Activated T-cell treated with anti-CD3 and anti-CD28 coated beads for 4 hours (primary cell): ENCODE data around the gene MRTFA.
"Not testable (repeated sequence)": the region's sequence is repeated elsewhere in the genome, so short reads cannot be mapped to it uniquely, and the experiment has no call there.

ENCODE experiments used
- DNase-seq: peaks from one replicate; pipeline ENCODE4 v3.0.0-alpha.2; 2020

The MRTFA gene

DNA sequence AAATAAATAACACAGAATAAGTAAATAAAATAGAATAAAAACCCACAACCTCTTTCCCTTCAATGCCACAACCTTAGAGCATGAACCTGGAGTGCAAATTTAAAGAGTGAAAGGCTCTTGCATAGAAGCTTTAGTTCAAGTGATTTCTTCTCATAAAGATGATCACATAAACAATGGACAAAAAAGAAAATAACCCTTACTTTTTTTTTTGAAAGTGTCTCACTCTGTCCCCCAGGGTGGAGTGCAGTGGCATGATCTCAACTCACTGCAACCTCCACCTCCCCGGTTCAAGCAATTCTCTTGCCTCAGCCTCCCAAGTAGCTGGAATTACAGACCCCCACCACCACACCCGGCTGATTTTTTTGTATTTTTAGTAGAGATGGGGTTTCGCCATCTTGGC is 10.7 kb downstream of the MRTFA start:
- not testable (repeated sequence) for DNase-seq

DNA sequence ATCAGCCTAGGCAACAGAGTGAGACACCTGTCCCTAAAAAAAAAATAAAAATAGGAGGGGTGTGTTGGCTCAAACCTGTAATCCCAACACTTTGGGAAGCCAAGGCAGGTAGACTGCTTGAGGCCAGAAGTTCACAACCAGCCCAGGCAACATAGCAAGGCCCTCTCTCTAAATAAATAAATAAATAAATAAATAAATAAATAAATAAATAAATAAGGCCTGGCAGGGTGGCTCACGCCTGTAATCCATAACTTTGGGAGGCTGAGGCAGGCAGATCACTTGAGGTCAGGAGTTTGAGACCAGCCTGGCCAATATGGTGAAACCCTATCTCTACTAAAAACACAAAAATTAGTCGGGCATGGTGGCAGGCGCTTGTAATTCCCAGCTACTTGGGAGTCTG is 11.2 kb downstream of the MRTFA start:
- DNase-seq: not testable (repeated sequence)

- DNase-seq: no peak
Measured at GRCh38 chr22:40624770-40625169, 11.7 kb downstream of the MRTFA start.

- no peak for DNase-seq
Measured at GRCh38 chr22:40621309-40622151, 15.0 kb downstream of the MRTFA start.

- DNase-seq: no peak
Measured at GRCh38 chr22:40620464-40621046, 16.0 kb downstream of the MRTFA start.

DNA sequence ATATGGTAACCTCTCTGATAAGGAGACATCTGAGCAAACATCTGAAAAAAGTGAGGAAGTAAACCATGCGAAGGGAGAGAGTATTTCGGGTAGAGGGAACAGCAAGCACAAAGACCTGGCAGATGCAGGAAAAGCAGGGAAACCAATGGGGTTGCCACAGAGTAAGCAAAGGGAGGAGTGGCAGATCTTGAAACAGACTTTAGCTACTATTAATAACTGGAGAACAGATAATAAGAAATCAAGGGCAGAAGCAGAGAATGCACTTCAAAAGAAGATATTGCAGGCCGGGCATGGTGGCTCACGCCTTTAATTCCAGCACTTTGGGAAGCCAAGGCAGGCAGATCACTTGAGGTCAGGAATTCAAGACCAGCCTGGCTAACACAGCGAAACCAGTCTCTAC is 18.1 kb downstream of the MRTFA start:
- DNase-seq: no peak

- DNase-seq: no peak
Measured at GRCh38 chr22:40616578-40616977, 19.9 kb downstream of the MRTFA start.

GRCh38 chr22:40613067-40613466 is 23.5 kb downstream of the MRTFA start:
- no peak for DNase-seq

DNA sequence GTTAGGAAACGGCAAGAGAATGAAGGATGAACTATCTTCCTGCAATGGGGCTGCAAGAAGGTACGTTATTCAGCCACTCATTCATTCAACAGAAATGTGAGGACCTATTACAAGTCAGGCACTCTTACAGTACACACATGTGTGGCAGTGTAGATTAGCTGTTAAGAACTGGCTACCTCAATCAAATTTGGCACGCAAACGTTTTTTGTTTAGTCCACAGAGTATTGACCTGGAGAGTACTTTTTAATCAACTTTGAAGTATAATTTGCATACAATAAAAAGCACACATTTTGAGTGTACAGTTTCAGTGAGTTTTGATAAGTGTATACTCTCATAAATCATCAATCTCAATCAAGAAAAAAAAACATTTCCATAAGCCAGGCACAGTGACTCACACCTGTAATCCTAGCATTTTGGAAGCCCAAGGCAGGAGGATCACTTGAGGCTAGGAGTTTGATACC is 24.2 kb downstream of the MRTFA start:
- DNase-seq: no peak

GRCh38 chr22:40611606-40612005 is 24.9 kb downstream of the MRTFA start:
- no peak for DNase-seq

GRCh38 chr22:40610329-40610850 is 26.1 kb downstream of the MRTFA start:
- DNase-seq: no peak

DNA sequence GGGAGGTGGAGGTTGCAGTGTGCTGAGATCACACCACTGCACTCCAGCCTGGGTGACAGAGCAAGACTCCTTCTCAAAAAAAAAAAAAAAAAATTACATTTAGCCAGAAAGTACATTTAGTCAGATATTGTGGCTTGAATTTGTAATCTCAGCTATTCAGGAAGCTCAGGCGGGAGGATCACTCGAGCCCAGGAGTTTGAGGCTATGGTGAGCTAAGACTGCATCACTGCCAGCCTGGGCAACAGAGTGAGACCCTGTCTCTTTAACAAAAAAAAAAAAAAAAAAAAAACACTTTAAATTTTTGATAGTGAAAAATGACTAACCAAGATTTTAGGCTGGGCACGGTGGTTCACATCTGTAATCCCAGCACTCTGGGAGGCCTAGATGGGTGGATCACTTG is 27.3 kb downstream of the MRTFA start:
- no peak for DNase-seq

- no peak for DNase-seq
Measured at GRCh38 chr22:40607506-40607905, 29.0 kb downstream of the MRTFA start.

DNA sequence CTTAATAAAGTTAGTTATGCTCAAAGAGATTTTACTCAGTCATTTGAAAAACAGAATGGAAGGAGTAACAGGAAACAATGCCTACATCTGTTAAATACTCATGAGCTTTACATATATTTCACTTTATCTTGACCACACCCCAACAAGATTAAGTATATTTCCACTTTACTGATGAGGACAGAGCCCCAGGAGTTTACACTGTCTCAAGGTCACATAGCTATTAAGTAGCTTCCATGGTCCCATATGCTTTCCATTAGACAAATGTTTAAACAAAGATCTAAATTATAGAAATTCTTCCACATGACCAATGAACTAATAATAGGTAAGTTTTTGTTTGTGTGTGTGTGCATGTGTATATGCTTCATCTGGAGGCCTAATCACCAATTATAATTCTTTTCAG is 30.2 kb downstream of the MRTFA start:
- no peak for DNase-seq

- no peak for DNase-seq
Measured at GRCh38 chr22:40605761-40606160, 30.8 kb downstream of the MRTFA start.

DNA sequence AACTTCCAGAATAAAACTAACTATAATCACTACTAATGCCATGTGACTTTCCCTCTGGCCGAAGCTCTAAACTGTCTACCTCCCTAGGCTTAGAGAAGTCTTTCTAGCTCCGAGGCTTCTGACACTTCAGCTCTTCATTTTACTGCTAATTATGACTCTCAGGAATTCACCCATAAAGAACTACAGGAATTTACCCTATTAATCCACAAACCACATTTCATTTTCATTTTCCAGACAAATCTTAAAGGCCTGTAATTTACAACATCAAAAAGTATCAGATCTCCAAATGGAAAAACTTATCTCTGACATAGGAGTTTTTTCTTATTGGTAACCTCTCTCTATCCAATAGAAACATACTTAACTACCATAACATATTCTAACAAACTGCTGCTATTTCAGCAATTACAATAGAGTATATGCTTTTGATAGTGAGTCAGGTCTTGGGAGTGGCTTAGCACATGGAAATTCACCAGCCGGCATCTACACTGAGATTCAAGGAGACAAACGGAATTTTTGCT is 33.4 kb downstream of the MRTFA start:
- DNase-seq: no peak

DNA sequence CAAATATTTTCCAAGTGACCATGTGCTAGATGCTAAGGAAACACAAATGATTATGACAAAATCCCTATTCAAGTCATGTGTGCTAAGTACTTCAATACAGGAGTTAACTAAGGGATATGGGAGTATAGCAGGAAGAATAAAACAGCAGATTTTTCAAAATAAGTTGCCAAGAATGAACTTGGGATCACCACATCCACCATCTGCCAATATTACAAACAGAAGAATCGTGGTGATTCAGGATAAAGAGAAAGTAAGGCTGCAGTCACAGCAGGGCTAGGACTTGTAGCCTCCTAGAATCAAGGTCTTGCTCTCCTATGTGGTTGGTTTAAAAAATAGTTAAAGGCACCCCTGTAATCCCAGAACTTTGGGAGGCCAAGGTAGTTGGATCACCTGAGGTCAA is 34.3 kb downstream of the MRTFA start:
- no peak for DNase-seq

DNA sequence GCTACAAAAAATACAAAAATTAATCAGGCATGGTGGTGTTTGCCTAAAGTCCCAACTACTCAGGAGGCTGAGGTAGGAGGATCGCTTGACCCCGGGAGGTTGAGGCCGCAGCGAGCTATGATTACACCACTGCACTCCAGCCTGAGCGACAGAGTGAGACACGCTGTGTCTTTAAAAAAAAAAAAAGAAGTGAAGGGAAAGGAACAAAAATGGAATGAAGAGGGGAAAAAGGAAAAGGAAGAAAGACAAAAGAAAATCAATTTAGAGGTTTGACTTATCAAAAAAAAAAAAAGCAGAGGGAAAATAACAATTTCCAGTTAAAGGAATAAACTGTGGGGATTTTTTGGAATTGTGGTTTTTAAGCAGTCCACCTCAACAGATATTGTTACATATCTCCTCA is 36.8 kb downstream of the MRTFA start:
- DNase-seq: no peak

DNA sequence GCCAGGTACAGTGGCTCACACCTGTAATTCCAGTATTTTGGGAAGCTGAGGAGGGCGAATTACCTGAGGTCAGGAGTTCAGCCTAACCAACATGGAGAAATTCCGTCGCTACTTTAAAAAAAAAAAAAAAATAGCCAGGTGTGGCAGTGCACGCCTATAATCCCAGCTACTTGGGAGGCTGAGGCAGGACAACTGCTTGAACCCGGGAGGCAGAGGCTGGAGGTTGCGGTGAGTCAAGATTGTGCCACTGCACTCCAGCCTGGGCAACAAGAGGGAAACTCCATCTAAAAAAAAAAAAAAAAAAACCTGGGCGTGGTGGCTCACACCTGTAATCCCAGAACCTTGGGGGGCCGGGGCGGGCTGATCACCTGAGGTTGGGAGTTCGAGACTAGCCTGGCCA is 37.8 kb downstream of the MRTFA start:
- not testable (repeated sequence) for DNase-seq

- DNase-seq: no peak
Measured at GRCh38 chr22:40597526-40598430, 38.7 kb downstream of the MRTFA start.

- no peak for DNase-seq
Measured at GRCh38 chr22:40595497-40596234, 40.9 kb downstream of the MRTFA start.

DNA sequence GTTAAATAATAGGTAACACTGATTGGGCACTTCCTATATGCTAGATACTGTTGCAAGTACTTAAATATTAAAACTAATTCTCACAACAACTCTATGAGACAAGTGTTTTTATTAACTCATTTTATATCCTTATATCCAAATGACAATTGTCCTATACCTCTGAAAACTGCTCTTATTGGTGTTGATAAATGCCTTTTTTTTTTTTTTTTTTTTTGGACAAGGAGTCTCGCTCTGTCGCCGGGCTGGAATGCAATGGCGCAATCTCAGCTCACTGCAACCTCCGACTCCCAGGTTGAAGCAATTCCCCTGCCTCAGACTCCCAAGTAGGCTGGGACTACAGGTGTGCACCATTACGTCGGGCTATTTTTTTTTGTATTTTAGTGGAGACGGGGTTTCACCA is 41.6 kb downstream of the MRTFA start:
- DNase-seq: no peak
